Activated CD4-positive, alpha-beta T cell treated with anti-CD3 and anti-CD28 coated beads for 36 hours (primary cell): Measurements from ENCODE around the gene SFRP5. TPM values are rescaled to one million over a fixed set of nuclear protein-coding genes. Genes with fewer than 3 reads are reported as not detected.
A peak's percentile ranks its signal among the peaks of the same experiment; 100 is the strongest.

Experiments
- ATAC-seq: fragments of 200-7000 bp; cut with Tn5 transposase; one replicate; pipeline ENCODE4 v1.10.0; 2021; ENCODE audit warnings: mild to moderate bottlenecking, moderate library complexity
- CTCF ChIA-PET: fragments of 350-600 bp; sonication (Branson Sonifier 250); formaldehyde crosslinking; loops from one replicate; lab custom pipeline; 2021; ENCODE audit warnings: antibody characterized with exemption; lab: Charles Lee
- POLR2A ChIA-PET: fragments of 350-600 bp; sonication (Branson Sonifier 250); formaldehyde crosslinking; loops from one replicate; lab custom pipeline; 2021; ENCODE audit warnings: antibody characterized with exemption, inconsistent platforms; lab: Charles Lee
- DNase-seq: peaks from one replicate; pipeline ENCODE4 v3.0.0-alpha.2; 2020
- H3K27ac Mint-ChIP-seq: one replicate; pipeline ENCODE4 v1.8.0; 2021; ENCODE audit warnings: mixed read lengths
- H3K27me3 Mint-ChIP-seq: one replicate; pipeline ENCODE4 v1.8.0; 2021; ENCODE audit warnings: mixed read lengths
- H3K36me3 Mint-ChIP-seq: one replicate; pipeline ENCODE4 v1.8.0; 2021; ENCODE audit warnings: low read depth, mixed read lengths
- H3K4me1 Mint-ChIP-seq: one replicate; pipeline ENCODE4 v1.8.0; 2021; ENCODE audit warnings: mixed read lengths
- H3K4me3 Mint-ChIP-seq: one replicate; pipeline ENCODE4 v1.8.0; 2021; ENCODE audit warnings: mild to moderate bottlenecking, moderate library complexity, mixed read lengths
- H3K9me3 Mint-ChIP-seq: one replicate; pipeline ENCODE4 v1.8.0; 2021; ENCODE audit warnings: low read depth, mixed read lengths
- intact Hi-C, 2 experiments: fragments of 100-400 bp; cut with DNase I in 1 of 2; cut with micrococcal nuclease in 1 of 2; formaldehyde crosslinking; loops; one replicate each; pipeline versions ENCODE4 v1.14.2 to v1.15.1; 2022 to 2024; cut with DNase I, micrococcal nuclease
- total RNA-seq, 2 experiments: library from RNA; stranded (reverse); gene quantifications; one replicate each; pipeline ENCODE4 v1.2.3, GENCODE V29; 2021

The SFRP5 gene
- total RNA-seq, 2 experiments from 2014 or later, result not detected

GRCh38 chr10:97805096-97805884 is 33.5 kb upstream of the SFRP5 start:
- no peaks in the 10 kb centered on the region for H3K4me1 Mint-ChIP-seq
- POLR2A ChIA-PET, result no interaction called here
- no peak overlapping the region for H3K27ac Mint-ChIP-seq

DNA sequence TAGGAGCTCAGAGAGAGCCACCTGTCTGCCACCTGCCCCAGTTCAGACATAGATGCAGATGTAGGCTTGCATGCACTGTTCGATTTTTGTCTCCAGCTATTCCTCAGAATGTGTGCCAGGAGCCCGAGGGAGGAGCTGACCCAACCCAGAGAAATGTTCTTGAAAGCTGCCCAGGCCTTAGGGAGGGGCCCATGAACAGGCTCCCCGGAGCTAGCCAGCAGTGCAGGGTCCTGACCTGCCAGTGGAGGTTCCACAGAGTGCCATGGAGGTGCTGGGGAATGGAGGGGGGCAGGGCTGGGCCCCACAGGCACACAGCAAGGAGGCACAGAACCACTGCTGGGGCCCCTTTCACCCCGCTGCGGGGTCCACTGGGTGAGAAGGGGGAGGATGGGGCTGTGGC is 29.6 kb upstream of the SFRP5 start:
- Mint-ChIP-seq H3K4me1 (peaks cover 6% of the 10 kb centered on the region), H3K9me3 (peaks cover 11% of the 10 kb centered on the region), H3K27ac (no peak overlapping the region), H3K27me3 (no peaks in the 10 kb centered on the region), H3K4me3 (no peak overlapping the region), H3K36me3 (peaks cover 3% of the 10 kb centered on the region)
- ATAC-seq (no peak), DNase-seq (no peak)
- intact Hi-C loops, result no loop called here
- POLR2A ChIA-PET, result no interaction called here
- CTCF ChIA-PET, result interaction anchor here (0.6 to 1.1 kb wide), 3 partner anchors 71 to 227 kb away, joined by 3 to 4 read pairs (median 3); no protein-coding TSS in a partner anchor

More at GRCh38 chr10:97805096-97805884, 33.5 kb upstream of the SFRP5 start:
- CTCF ChIA-PET, result interaction anchor here (0.7 kb wide), 1 partner anchor 15 kb away, joined by 3 read pairs; no protein-coding TSS in a partner anchor
- DNase-seq (no peak), ATAC-seq (no peak)
- intact Hi-C loops, result no loop called here
- H3K27me3 Mint-ChIP-seq, result no peaks in the 10 kb centered on the region
- H3K36me3 Mint-ChIP-seq, result no peaks in the 10 kb centered on the region
- no peak overlapping the region for H3K4me3 Mint-ChIP-seq
- H3K9me3 Mint-ChIP-seq, result no peaks in the 10 kb centered on the region

- ChIA-PET POLR2A (no interaction called here), CTCF (interaction anchor here (0.9 to 1.1 kb wide), 2 partner anchors 8 to 228 kb away, joined by 3 read pairs; no protein-coding TSS in a partner anchor)
- Mint-ChIP-seq H3K36me3 (peaks cover 3% of the 10 kb centered on the region), H3K27me3 (no peaks in the 10 kb centered on the region), H3K4me1 (peaks cover 14% of the 10 kb centered on the region), H3K27ac (no peak overlapping the region), H3K4me3 (no peak overlapping the region), H3K9me3 (peaks cover 11% of the 10 kb centered on the region)
- ATAC-seq (no peak), DNase-seq (no peak)
- intact Hi-C loops, result no loop called here
Observed at GRCh38 chr10:97800474-97800873, 28.7 kb upstream of the SFRP5 start.

GRCh38 chr10:97798958-97799610 is 27.3 kb upstream of the SFRP5 start:
- ATAC-seq, result no peak
- Mint-ChIP-seq H3K27me3 (no peaks in the 10 kb centered on the region), H3K4me1 (peaks cover 14% of the 10 kb centered on the region), H3K4me3 (no peak overlapping the region), H3K9me3 (peaks cover 11% of the 10 kb centered on the region), H3K36me3 (peaks cover 3% of the 10 kb centered on the region), H3K27ac (no peak overlapping the region)
- POLR2A ChIA-PET, result no interaction called here
- intact Hi-C loops, result loop anchor here (5.0 to 10.0 kb wide), 2 partner anchors 53 to 236 kb away; partner anchors contain the start of gene CRTAC1 (in 1 of the 2)
- DNase-seq, result no peak
- CTCF ChIA-PET, result interaction anchor here (0.6 to 1.7 kb wide), 6 partner anchors 8 to 1198 kb away, joined by 3 to 6 read pairs (median 4); no protein-coding TSS in a partner anchor

GRCh38 chr10:97796651-97797050 is 24.9 kb upstream of the SFRP5 start:
- no peaks in the 10 kb centered on the region for H3K27me3 Mint-ChIP-seq
- CTCF ChIA-PET, result interaction anchor here (1.0 to 6.5 kb wide), 6 partner anchors 11 to 231 kb away, joined by 3 to 93 read pairs (median 3); no protein-coding TSS in a partner anchor
- H3K36me3 Mint-ChIP-seq, result peaks cover 3% of the 10 kb centered on the region
- peak overlapping the region; percentile 86 for H3K27ac Mint-ChIP-seq
- intact Hi-C loops, result loop anchor here (5.0 to 10.0 kb wide), 2 partner anchors 56 to 238 kb away; partner anchors contain the start of gene CRTAC1 (in 1 of the 2)
- peak overlapping the region; percentile 6 for H3K4me3 Mint-ChIP-seq
- H3K9me3 Mint-ChIP-seq, result peaks cover 11% of the 10 kb centered on the region
- POLR2A ChIA-PET, result no interaction called here
- peaks cover 19% of the 10 kb centered on the region for H3K4me1 Mint-ChIP-seq
- peak; percentile 79 for ATAC-seq
- DNase-seq, result peak; percentile 42

DNA sequence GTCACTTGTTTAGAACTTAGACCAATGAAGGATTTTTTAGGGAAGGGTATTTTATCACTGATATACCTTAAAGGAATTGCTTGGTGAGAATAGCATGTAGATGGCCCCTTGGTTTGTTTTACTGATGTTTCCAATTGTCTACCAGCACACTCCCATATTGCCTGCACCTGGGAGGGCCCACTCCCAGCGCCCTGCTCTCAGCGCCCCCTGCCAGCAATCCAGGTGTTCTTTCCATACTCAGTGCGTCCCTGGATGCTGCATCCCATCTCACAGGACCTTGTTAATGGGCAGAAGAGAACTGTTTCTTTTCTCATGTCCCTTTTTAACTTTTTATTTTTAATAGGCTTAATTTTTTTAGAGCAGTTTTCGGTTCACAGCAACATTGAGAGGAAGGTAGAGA is 24.1 kb upstream of the SFRP5 start:
- Mint-ChIP-seq H3K9me3 (peaks cover 11% of the 10 kb centered on the region), H3K4me3 (no peak overlapping the region), H3K27ac (peak overlapping the region; percentile 86), H3K4me1 (peaks cover 19% of the 10 kb centered on the region), H3K27me3 (no peaks in the 10 kb centered on the region), H3K36me3 (peaks cover 3% of the 10 kb centered on the region)
- no peak for ATAC-seq
- DNase-seq, result no peak
- CTCF ChIA-PET, result interaction anchor here (0.6 to 6.5 kb wide), 6 partner anchors 10 to 120 kb away, joined by 3 to 93 read pairs (median 4); no protein-coding TSS in a partner anchor
- intact Hi-C loops, result loop anchor here (5.0 to 10.0 kb wide), 2 partner anchors 56 to 239 kb away; partner anchors contain the start of gene CRTAC1 (in 1 of the 2)
- POLR2A ChIA-PET, result no interaction called here

DNA sequence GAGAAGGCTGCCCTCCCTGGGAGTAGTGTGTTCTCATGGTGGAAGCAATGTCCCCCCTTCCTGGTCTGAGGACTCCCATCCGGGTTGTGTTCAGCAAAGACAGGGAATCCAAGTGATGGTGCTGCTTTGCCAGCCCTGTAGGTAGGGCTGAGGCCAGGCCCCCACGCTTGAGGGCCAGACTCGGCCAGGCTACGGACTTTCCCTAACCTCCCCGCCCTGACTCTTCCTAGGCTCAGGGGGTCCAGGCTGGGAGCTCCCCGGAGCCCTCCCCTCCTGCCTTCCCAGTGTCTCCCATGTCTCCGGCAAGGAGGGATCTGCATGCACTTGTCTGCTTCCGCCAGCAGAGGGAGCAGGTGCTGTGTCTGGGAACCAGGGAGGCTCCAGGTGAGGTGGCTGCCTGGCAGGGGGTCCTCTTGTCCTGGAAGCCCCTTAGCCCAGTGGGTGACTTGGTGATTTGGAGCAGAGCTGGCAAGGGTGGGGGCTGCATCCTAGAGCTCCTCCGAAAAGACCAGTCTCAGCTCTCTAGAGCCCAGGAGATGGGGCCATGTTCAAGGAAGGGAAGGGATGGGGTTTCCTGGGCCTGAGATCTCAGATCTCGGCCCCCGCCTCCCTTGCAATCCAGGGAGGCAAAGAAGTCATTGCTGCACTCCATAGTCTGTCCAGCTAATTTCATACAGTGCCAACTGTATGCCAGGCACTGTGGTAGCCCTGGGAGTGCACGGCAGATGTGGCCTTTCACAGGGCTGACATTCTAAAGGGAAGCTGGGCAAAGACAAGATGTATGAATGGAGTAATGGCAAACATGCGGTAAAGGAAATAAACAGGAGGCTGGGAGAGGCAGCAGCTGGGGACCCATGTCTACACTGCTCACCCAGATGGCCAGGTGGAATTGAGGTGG is 20.3 kb upstream of the SFRP5 start:
- ChIA-PET CTCF (interaction anchor here (0.6 to 6.5 kb wide), 21 partner anchors 9 to 1559 kb away, joined by 3 to 93 read pairs (median 3); partner anchors contain the start of genes PI4K2A and SFRP5), POLR2A (no interaction called here)
- no peak overlapping the region for H3K27ac Mint-ChIP-seq
- H3K4me1 Mint-ChIP-seq, result peaks cover 19% of the 10 kb centered on the region
- H3K36me3 Mint-ChIP-seq, result no peaks in the 10 kb centered on the region
- no peaks in the 10 kb centered on the region for H3K9me3 Mint-ChIP-seq
- no peak overlapping the region for H3K4me3 Mint-ChIP-seq
- intact Hi-C loops, result loop anchor here (1.0 to 10.0 kb wide), 4 partner anchors 77 to 255 kb away; partner anchors contain the start of gene CRTAC1 (in 1 of the 2)
- ATAC-seq (peak; percentile 81), DNase-seq (peak; percentile 85)
- no peaks in the 10 kb centered on the region for H3K27me3 Mint-ChIP-seq

GRCh38 chr10:97789770-97790397 is 18.1 kb upstream of the SFRP5 start:
- DNase-seq (no peak), ATAC-seq (no peak)
- no peak overlapping the region for H3K4me3 Mint-ChIP-seq
- intact Hi-C loops, result loop anchor here (5.0 to 10.0 kb wide), 3 partner anchors 237 to 257 kb away; partner anchors contain the start of gene CRTAC1 (in 1 of the 2)
- H3K27ac Mint-ChIP-seq, result no peak overlapping the region
- H3K4me1 Mint-ChIP-seq, result peaks cover 4% of the 10 kb centered on the region
- CTCF ChIA-PET, result interaction anchor here (1.0 to 1.3 kb wide), 4 partner anchors 9 to 79 kb away, joined by 3 to 16 read pairs (median 3); no protein-coding TSS in a partner anchor
- no peaks in the 10 kb centered on the region for H3K9me3 Mint-ChIP-seq
- no peaks in the 10 kb centered on the region for H3K27me3 Mint-ChIP-seq
- H3K36me3 Mint-ChIP-seq, result no peaks in the 10 kb centered on the region
- POLR2A ChIA-PET, result no interaction called here

DNA sequence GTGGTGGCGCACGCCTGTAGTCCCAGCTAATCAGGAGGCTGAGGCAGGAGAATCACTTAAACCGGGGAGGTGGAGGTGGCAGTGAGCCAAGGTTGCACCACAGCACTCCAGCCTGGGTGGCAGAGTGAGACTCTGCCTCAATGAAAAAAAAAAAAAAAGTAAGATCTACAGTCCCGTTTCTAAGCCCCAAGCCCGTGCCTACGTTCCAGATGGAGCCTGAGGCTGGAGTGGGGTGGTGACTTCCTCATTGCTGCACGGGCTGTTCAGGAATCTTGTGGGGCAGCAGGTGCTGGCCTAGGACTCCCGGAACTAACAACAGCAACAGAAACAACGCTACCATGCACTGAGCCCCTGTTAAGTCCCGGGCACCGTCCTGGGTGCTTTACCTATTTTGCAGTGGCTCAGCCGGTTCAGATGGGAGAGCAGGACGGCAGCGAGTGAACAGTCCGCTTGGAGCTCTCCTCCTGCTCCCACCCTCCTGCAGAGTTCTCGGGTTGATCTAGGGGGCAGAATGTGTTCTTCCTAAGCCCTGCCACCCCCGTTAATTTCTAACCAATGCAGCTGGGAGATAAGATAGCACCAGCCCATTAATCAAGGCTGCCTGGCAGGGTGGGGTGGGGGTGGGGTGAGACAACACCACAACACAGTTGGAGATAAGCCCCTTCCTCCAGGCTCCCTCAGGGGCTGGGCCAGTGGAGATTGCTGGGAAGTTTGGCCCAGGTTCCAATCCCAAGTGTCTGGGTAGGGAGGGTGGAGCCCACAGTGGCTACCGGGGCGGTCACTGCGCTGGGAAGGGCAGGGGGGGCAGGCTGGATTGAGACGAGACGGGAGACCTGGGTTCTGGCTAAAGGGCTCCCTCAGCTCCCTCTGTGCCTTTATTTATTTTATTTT is 17.0 kb upstream of the SFRP5 start:
- no peak overlapping the region for H3K27ac Mint-ChIP-seq
- intact Hi-C loops, result no loop called here
- no peak for DNase-seq
- no peak for ATAC-seq
- ChIA-PET CTCF (interaction anchor here (0.5 to 1.0 kb wide), 2 partner anchors 17 to 81 kb away, joined by 3 read pairs; no protein-coding TSS in a partner anchor), POLR2A (interaction anchor here (0.6 kb wide), 1 partner anchor 1655 kb away, joined by 3 read pairs; no protein-coding TSS in a partner anchor)
- no peak overlapping the region for H3K4me3 Mint-ChIP-seq
- H3K9me3 Mint-ChIP-seq, result no peaks in the 10 kb centered on the region
- H3K4me1 Mint-ChIP-seq, result peaks cover 4% of the 10 kb centered on the region
- no peaks in the 10 kb centered on the region for H3K36me3 Mint-ChIP-seq
- H3K27me3 Mint-ChIP-seq, result no peaks in the 10 kb centered on the region
